ENCODE data around the gene EEPD1. TPM values are rescaled to one million over a fixed set of nuclear protein-coding genes. Genes with fewer than 3 reads are reported as not detected.

The EEPD1 gene
- total RNA-seq, 1 donor from 2014 or later, result 7.1 TPM

GRCh38 chr7:36303202-36304098 lies 150.4 kb downstream of the EEPD1 start:
- intact Hi-C loops (cut with micrococcal nuclease), result no loop called here
- H3K4me1 ChIP-seq, result peaks cover 83% of the 10 kb centered on the region
- TF ChIP-seq, protein P1, sequence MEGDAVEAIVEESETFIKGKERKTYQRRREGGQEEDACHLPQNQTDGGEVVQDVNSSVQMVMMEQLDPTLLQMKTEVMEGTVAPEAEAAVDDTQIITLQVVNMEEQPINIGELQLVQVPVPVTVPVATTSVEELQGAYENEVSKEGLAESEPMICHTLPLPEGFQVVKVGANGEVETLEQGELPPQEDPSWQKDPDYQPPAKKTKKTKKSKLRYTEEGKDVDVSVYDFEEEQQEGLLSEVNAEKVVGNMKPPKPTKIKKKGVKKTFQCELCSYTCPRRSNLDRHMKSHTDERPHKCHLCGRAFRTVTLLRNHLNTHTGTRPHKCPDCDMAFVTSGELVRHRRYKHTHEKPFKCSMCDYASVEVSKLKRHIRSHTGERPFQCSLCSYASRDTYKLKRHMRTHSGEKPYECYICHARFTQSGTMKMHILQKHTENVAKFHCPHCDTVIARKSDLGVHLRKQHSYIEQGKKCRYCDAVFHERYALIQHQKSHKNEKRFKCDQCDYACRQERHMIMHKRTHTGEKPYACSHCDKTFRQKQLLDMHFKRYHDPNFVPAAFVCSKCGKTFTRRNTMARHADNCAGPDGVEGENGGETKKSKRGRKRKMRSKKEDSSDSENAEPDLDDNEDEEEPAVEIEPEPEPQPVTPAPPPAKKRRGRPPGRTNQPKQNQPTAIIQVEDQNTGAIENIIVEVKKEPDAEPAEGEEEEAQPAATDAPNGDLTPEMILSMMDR (IDR thresholded peaks at IDR 0.05; ENCODE audit: borderline replicate concordance), result no peak

GRCh38 chr7:36304099-36304425 lies 151.0 kb downstream of the EEPD1 start:
- no peaks in the 10 kb centered on the region for H3K27me3 ChIP-seq (ENCODE audit: low read depth)
- peaks cover 10% of the 10 kb centered on the region for H3K36me3 ChIP-seq
- intact Hi-C loops (cut with micrococcal nuclease), result no loop called here
- H3K4me3 ChIP-seq, result no peak overlapping the region
- H3K9me3 ChIP-seq (replicated peaks), result no peaks in the 10 kb centered on the region
- DNase-seq, result no peak
- TF ChIP-seq, protein P1 (IDR thresholded peaks at IDR 0.05; ENCODE audit: borderline replicate concordance), result no peak
- H3K4me1 ChIP-seq, result peaks cover 77% of the 10 kb centered on the region
- H3K27ac ChIP-seq (replicated peaks), result peak overlapping the region; percentile 91

More at GRCh38 chr7:36303202-36304098, 150.4 kb downstream of the EEPD1 start:
- Histone ChIP-seq H3K9me3 (replicated peaks) (no peaks in the 10 kb centered on the region), H3K27me3 (ENCODE audit: low read depth) (no peaks in the 10 kb centered on the region), H3K27ac (replicated peaks) (peak overlapping the region; percentile 91), H3K36me3 (peaks cover 12% of the 10 kb centered on the region), H3K4me3 (no peak overlapping the region)
- peak; percentile 86 for DNase-seq

GRCh38 chr7:36305226-36305625 lies 152.2 kb downstream of the EEPD1 start:
- peaks cover 69% of the 10 kb centered on the region for H3K4me1 ChIP-seq
- no peak for DNase-seq

DNA sequence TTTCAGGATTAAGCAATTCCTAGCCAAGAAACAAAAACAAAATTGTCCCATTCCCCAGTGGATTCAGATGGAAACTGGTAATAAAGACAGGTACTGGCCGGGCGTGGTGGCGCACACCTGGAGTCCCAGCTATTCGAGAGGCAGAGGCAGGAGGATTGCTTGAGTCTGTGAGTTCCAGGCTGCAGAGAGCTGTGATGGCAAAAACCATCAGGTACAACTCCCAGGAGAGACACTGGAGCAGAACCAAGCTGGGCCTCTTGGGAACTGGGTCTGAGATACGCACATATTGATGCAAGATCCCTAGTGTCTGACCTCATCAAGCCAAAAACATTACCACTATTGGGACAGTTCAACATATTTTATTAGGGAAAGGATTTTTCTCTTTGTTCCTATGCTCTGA lies 152.6 kb downstream of the EEPD1 start:
- intact Hi-C loops (cut with micrococcal nuclease), result no loop called here
- no peaks in the 10 kb centered on the region for H3K27me3 ChIP-seq (ENCODE audit: low read depth)
- H3K4me1 ChIP-seq, result peaks cover 64% of the 10 kb centered on the region

More at GRCh38 chr7:36305226-36305625, 152.2 kb downstream of the EEPD1 start:
- Histone ChIP-seq H3K27ac (replicated peaks) (no peak overlapping the region), H3K9me3 (replicated peaks) (no peaks in the 10 kb centered on the region), H3K27me3 (ENCODE audit: low read depth) (no peaks in the 10 kb centered on the region), H3K4me3 (no peak overlapping the region), H3K36me3 (no peaks in the 10 kb centered on the region)
- intact Hi-C loops (cut with micrococcal nuclease), result no loop called here
- TF ChIP-seq, protein P1 (IDR thresholded peaks at IDR 0.05; ENCODE audit: borderline replicate concordance), result no peak

GRCh38 chr7:36306222-36306621 lies 153.2 kb downstream of the EEPD1 start:
- Histone ChIP-seq H3K9me3 (replicated peaks) (no peaks in the 10 kb centered on the region), H3K27me3 (ENCODE audit: low read depth) (no peaks in the 10 kb centered on the region), H3K27ac (replicated peaks) (no peak overlapping the region), H3K4me3 (no peak overlapping the region), H3K36me3 (no peaks in the 10 kb centered on the region), H3K4me1 (peaks cover 59% of the 10 kb centered on the region)
- TF ChIP-seq, protein P1 (IDR thresholded peaks at IDR 0.05; ENCODE audit: borderline replicate concordance), result no peak
- intact Hi-C loops (cut with micrococcal nuclease), result no loop called here
- DNase-seq, result no peak

More for the DNA sequence above, 152.6 kb downstream of the EEPD1 start:
- Histone ChIP-seq H3K9me3 (replicated peaks) (no peaks in the 10 kb centered on the region), H3K36me3 (no peaks in the 10 kb centered on the region), H3K27ac (replicated peaks) (no peak overlapping the region), H3K4me3 (no peak overlapping the region)
- DNase-seq, result no peak
- TF ChIP-seq, protein P1 (IDR thresholded peaks at IDR 0.05; ENCODE audit: borderline replicate concordance), result no peak
